Fibroblast of villous mesenchyme (primary cell): ENCODE results near the gene SLX4IP. TPM values are rescaled to one million over a fixed set of nuclear protein-coding genes. Genes with fewer than 3 reads are reported as not detected.

Experiments
- DNase-seq: peaks from one replicate; pipeline ENCODE4 v3.0.0-alpha.2; 2010; ENCODE audit warnings: low read depth
- H3K4me3 ChIP-seq: 2 replicates; pipeline ENCODE4 v1.5.1; 2011; ENCODE audit warnings: low read depth, mild to moderate bottlenecking, low read length
- total RNA-seq: library from RNA; depleted of rRNA; stranded (reverse); fragments of >200 nt; gene quantifications from 2 replicates; pipeline ENCODE4 v1.2.3, GENCODE V29; 2012
- TF ChIP-seq, protein P1 (sequence below): IDR thresholded peaks from 2 replicates; pipeline ENCODE4 v1.5.1; 2012; ENCODE audit warnings: low read depth, mild to moderate bottlenecking, low read length; ENCODE audit not compliant: insufficient read depth

SLX4IP gene
- total RNA-seq, 1 donor = 5.6 TPM

DNA sequence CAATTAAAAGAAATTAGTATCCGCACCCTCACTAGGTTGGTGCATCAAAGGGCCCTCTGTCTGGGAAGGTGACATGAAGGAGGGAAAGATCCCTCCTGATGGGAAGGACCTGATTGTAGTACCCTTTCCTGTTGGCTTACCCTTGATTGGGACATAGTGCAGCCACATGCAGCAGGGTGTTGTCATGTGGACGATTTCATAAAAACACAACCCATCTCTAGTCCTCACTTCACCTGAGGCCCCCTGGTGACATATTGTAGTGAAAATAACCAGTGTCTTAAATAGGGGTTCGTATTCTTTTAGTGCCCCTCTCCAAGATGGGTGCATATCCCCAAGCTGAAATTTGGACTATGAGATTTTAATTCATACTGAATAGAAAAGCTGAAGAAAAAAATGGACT, 97.3 kb downstream of the SLX4IP start:
- no peak overlapping the region for H3K4me3 ChIP-seq
- TF ChIP-seq, protein P1, sequence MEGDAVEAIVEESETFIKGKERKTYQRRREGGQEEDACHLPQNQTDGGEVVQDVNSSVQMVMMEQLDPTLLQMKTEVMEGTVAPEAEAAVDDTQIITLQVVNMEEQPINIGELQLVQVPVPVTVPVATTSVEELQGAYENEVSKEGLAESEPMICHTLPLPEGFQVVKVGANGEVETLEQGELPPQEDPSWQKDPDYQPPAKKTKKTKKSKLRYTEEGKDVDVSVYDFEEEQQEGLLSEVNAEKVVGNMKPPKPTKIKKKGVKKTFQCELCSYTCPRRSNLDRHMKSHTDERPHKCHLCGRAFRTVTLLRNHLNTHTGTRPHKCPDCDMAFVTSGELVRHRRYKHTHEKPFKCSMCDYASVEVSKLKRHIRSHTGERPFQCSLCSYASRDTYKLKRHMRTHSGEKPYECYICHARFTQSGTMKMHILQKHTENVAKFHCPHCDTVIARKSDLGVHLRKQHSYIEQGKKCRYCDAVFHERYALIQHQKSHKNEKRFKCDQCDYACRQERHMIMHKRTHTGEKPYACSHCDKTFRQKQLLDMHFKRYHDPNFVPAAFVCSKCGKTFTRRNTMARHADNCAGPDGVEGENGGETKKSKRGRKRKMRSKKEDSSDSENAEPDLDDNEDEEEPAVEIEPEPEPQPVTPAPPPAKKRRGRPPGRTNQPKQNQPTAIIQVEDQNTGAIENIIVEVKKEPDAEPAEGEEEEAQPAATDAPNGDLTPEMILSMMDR = no peak
- DNase-seq = no peak

DNA sequence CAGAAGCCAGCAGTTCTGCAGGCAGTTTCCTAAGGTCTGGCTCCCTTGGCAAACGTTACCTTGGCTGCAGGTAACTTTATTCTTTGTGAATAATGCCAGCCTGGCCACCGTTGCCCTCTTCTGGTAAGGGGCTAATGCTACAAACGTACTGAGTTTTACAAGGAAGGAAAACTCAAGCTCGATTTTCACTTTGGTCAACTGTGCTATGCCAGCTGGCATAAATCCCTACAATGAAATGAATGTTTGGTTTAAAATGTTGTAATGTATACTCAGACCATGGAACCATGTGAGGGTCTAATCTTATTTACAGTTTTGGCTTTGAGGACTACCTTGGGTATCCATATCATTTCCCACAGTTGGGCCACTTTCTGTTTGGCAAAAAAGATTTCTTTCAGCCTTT, 101.4 kb downstream of the SLX4IP start:
- no peak overlapping the region for H3K4me3 ChIP-seq
- TF ChIP-seq, protein P1 = peak; percentile 48
- DNase-seq = peak; percentile 50

DNA sequence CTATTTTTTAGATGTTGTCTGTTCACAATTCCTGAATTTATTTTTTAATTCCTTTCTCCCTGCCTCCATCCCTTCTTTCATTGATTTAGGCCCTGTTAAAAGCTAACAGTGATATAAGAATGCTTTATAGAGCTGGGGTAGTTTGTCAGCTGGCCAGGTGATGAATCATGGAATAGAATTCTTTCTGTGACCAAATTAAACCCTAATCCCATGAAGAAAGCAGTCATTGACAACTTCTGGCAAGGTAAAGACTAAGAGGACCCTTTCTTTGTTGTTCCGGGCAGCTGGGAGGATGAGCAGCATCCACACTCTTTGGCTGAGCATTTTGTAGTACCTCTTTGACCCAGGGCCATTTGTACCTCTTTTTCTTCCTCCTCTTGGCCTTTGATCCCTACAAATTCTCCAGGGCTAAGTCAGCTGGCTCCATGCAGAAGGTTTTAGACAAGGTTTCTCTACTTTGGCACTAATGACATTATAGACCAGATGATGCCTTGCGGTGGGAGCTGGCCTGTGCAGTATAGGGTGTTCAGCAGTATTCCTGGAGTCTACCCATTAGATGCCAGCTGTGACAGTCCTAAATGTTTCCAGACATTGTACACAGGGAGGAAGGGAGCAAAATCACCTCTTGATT, 102.9 kb downstream of the SLX4IP start:
- TF ChIP-seq, protein P1 = no peak
- DNase-seq = no peak
- no peak overlapping the region for H3K4me3 ChIP-seq

DNA sequence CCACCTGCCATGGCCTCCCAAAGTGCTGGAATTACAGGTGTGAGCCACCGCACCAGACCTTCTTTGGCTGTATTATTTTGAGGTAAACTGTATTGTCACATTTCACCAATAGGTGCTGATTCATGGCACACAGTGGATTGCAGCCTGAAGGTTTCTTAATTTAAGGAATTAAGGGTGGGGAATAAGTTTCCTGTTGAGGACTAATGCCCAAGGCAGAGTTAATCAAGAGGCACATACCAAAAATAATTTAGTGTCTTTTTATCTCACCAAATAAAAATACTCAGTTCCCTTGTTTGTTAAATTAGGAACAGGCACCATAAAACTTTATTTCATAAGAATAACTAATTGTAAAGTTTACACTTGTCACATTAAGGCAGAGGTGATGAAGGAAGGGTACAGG, 103.7 kb downstream of the SLX4IP start:
- no peak overlapping the region for H3K4me3 ChIP-seq
- TF ChIP-seq, protein P1 = no peak
- DNase-seq = no peak

DNA sequence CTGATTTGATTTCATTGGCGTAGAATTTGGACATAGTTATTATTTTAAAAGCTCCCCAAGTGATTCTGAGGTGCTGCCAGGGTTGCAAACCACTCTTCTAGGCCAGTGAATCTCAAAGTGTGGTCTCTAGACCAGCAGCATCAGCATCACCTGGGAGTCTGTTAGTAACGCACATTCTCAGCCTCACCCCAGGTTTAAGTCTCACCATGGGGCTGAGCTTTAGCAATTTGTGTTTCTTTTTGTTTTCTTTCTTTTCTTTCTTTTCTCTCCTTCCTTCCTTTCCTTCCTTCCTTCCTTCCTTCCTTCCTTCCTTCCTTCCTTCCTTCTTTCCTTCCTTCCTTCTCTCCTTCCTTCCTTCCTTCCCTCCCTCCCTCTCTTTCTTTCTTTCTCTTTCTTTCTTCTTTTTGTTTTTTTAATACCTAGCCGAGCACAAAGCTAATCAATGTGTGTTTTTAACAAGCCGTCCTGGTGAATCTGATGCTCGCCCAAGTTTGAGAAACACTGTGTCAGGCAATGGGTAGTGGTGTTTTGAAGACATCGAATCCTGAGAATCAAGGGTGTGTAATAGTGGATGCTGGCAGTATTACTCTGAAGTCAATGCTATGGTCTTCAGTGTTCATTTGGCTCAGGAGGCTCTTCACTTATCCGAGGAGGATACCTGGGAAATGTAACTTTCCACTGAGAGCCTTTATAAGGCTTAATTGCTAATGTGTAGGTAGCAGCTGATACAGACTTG, 104.9 kb downstream of the SLX4IP start:
- TF ChIP-seq, protein P1 = no peak
- no peak overlapping the region for H3K4me3 ChIP-seq
- no peak for DNase-seq

DNA sequence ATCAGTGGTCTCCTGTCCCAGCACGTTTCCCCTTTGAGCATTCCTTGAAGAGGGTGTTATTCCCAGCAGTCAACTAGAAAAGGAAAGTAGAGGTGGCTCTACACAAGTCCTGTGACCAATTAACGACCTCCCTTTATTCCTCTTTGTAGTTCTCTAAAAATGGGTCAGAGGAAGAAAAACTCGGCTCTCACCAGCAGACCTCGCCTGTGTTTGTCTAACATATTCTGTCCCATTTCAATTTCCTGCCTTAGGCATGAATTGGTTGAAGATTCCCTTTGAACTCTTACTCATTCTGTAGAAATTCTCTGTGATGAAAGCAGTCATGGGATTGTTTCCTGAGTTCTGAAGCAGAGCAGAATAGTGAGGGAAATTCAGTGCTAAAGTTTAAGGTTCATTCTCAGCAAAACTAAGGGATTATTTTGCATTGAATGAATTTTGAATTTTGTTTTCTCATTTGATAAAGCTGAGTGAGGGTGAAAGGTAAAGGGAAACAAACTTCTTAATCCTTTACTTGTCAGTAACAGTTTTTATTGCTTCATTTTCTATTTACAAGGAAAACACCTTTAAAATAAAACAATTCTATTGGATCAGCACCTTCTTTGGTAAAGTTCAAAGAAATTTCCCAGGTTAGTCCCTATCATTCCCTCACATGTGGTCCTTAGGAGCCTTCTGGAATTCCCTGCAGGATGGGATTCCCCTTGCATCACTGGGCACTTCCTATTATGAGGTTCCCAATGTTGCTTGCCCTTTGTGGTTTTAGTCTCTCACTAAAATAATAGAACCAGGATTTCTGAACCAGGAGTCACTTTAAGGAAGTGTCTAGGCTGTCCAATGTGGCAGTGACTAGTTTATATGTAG, 105.8 kb downstream of the SLX4IP start:
- H3K4me3 ChIP-seq = no peak overlapping the region
- DNase-seq = peak; percentile 93
- TF ChIP-seq, protein P1 = no peak
